Inflammatory macrophage treated with lipopolysaccharide for 4 hours (primary cell): Measurements from ENCODE around the gene CD47.

ENCODE experiments used
- DNase-seq: peaks from one replicate; pipeline ENCODE4 v3.0.0-alpha.2; 2020

Gene CD47

GRCh38 chr3:108090701-108091497 is at the start of gene CD47:
TSS of gene CD47 (minus strand) at chr3:108091031. CDS start at chr3:108090908, 123 bp downstream.
- peak; percentile 89 for DNase-seq

GRCh38 chr3:108137460-108137814 is 46.6 kb upstream of the CD47 start:
- DNase-seq: no peak

GRCh38 chr3:108136561-108137459 is 46.0 kb upstream of the CD47 start:
- DNase-seq: no peak

- DNase-seq: peak; percentile 60
Measured at GRCh38 chr3:108134555-108134880, 43.7 kb upstream of the CD47 start.

- no peak for DNase-seq
Measured at GRCh38 chr3:108133858-108134554, 43.2 kb upstream of the CD47 start.

GRCh38 chr3:108133048-108133369 is 42.2 kb upstream of the CD47 start:
- DNase-seq: peak; percentile 35

- DNase-seq: peak; percentile 80
Measured at GRCh38 chr3:108131475-108132134, 40.8 kb upstream of the CD47 start.

GRCh38 chr3:108130701-108131474 is 40.1 kb upstream of the CD47 start:
- DNase-seq: peak; percentile 96

GRCh38 chr3:108130236-108130635 is 39.4 kb upstream of the CD47 start:
- DNase-seq: no peak

GRCh38 chr3:108127301-108127988 is 36.6 kb upstream of the CD47 start:
- DNase-seq: no peak

- no peak for DNase-seq
Measured at GRCh38 chr3:108126348-108126747, 35.5 kb upstream of the CD47 start.

- DNase-seq: no peak
Measured at GRCh38 chr3:108125550-108126071, 34.8 kb upstream of the CD47 start.

GRCh38 chr3:108125153-108125543 is 34.3 kb upstream of the CD47 start:
- DNase-seq: no peak

- DNase-seq: peak; percentile 93
Measured at GRCh38 chr3:108124337-108125152, 33.7 kb upstream of the CD47 start.

- no peak for DNase-seq
Measured at GRCh38 chr3:108123326-108123725, 32.5 kb upstream of the CD47 start.

- DNase-seq: no peak
Measured at GRCh38 chr3:108122276-108122675, 31.4 kb upstream of the CD47 start.

- DNase-seq: no peak
Measured at GRCh38 chr3:108119398-108120104, 28.7 kb upstream of the CD47 start.

GRCh38 chr3:108118038-108118768 is 27.4 kb upstream of the CD47 start:
- DNase-seq: peak; percentile 32

GRCh38 chr3:108117241-108117775 is 26.5 kb upstream of the CD47 start:
- DNase-seq: no peak
